Posterior cingulate gyrus (tissue), 11 donors: ENCODE measurements around the gene OR2M2.

Experiments
- DNase-seq, 10 donors: peaks; one replicate each; pipeline versions ENCODE4 v3.0.0 to v3.0.0-alpha.2; 2020 to 2021; ENCODE audit warnings: mixed read lengths in 3 of 10
- intact Hi-C: fragments of 100-400 bp; cut with DNase I; formaldehyde crosslinking; loops from one replicate; pipeline ENCODE4 v1.15.1; 2023

OR2M2 gene, protein sequence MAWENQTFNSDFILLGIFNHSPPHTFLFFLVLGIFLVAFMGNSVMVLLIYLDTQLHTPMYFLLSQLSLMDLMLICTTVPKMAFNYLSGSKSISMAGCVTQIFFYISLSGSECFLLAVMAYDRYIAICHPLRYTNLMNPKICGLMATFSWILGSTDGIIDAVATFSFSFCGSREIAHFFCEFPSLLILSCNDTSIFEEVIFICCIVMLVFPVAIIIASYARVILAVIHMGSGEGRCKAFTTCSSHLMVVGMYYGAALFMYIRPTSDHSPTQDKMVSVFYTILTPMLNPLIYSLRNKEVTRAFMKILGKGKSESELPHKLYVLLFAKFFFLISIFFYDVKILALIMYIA

DNA sequence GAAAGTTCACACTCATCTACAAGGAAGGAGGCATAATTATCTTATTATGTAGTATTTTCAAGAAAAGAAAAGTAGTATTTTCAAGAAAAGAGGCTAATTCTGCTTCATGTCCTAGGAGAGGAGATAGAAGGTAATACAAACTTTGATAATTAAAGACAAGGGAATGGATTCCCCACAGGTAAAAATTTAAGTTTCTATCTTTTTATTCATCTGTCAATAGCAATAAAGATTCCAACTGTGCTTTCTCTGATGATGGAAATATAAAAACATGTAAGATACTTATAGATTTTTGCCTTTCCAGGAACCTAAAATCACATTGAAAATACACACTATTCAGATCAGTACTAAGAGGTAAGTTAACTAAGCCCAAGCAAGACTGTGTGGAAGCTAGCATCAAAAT is at the start of gene OR2M2:
Gene OR2M2, plus strand, starts transcription at position 301 of the 400 bp plus-strand sequence. CDS start 5,165 bp downstream, outside the sequence.
- DNase-seq: no peak
- intact Hi-C loops: no loop called here

DNA sequence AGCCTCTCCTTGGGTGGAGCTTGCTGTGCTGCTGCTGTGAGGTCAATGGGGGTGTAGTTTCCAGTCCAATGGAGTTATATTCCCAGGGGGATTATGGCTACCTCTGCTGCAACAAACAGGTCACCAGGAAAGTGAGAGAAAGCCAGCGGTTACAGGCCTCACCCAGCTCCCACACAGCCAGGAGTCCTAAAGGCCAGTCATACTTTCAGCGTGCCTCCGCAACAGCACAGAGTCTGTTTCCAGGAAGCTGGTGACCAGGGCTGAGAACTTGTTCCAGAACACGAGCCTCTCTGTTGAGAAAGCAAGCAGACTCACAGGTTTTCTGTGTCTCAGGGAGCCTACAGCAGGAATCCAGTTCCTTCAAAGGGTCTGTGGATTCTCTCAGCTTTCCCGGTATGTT is 47.0 kb upstream of the OR2M2 start:
- intact Hi-C loops: no loop called here
- DNase-seq: peak in 1 of 10 donors; percentile 52

DNA sequence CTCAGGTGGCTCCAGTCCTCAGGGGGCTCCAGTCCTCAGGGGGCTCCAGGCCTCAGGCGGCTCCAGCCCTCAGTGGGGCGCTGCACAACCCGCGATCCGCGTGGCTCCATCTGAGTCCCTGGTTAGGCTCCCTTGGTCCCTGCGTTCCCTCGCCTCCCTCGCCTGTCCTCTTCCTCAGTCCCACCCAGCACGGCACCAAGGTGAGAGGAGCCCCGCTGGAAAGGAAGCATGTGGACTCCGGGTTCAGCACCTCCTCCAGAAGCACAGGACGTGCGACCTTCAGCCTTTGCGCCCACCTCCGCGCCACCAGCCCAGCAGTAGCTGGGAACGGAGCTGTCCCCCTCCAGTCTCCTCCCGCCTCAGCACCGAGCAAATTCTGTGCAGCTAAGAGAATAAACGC is 37.8 kb upstream of the OR2M2 start:
- intact Hi-C loops: no loop called here
- peak in 3 of 10 donors; percentile 58 to 79 (median 65) for DNase-seq

DNA sequence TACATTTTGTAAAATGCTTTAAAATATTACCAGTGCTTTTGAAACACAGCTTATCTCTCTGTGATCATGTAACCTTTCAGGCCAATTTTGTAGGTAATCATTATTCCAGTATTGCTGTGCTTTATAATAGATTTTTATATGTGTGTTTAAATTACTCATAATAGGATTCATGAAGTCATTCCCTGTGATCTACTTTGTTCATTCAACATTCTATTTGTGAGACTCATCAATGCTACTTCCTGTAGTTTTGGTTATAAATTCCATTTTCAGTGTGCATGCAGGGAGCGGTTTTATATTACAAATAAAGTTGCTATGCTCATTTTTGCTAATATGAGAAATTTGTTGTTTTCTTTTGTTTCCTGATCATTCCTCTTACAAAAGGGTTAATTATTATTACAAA is 33.8 kb upstream of the OR2M2 start:
- intact Hi-C loops: loop anchor here (5.0 kb wide), 1 partner anchor 36 kb away; no protein-coding TSS in a partner anchor
- no peak for DNase-seq

- intact Hi-C loops: loop anchor here (5.0 kb wide), 1 partner anchor 34 kb away; no protein-coding TSS in a partner anchor
- DNase-seq: no peak
Observed at GRCh38 chr1:248143311-248143710, 31.3 kb upstream of the OR2M2 start.

DNA sequence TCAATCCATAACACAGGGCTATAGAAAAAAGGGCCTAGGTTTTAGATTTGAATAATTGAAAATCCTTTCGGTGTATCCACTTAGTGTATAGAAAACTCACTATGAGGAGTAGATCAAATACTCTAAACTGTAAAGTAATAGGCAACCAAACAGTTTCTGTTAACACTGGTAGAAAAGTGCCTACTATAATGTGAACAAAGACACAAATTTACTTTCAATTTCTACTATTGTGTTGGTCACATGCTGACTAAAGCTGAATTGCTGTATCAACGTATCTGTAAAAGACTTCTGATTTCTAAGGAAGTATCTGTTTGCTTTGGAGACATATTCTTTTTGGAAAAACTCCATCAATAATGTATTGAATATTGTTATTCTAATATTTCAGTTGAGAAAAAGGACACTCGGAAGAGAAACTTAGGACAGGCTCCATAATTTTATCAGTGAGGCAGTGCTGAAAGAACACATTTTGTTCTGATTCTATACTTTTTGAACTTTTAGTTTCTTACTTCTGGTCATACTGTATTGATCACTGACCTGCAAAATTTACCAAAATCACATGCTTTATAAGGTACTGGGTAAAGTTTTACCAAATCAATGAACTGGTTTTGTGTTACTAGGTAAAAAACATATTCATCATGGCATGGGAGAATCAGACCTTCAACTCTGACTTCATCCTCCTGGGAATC is 30.0 kb upstream of the OR2M2 start, which contains the start of gene OR2M5:
Gene OR2M5, plus strand, starts transcription at position 636 of the 686 bp plus-strand sequence. Its CDS starts 0 bp downstream, at position 636.
- no peak for DNase-seq
- intact Hi-C loops: loop anchor here (5.0 kb wide), 1 partner anchor 33 kb away; no protein-coding TSS in a partner anchor

DNA sequence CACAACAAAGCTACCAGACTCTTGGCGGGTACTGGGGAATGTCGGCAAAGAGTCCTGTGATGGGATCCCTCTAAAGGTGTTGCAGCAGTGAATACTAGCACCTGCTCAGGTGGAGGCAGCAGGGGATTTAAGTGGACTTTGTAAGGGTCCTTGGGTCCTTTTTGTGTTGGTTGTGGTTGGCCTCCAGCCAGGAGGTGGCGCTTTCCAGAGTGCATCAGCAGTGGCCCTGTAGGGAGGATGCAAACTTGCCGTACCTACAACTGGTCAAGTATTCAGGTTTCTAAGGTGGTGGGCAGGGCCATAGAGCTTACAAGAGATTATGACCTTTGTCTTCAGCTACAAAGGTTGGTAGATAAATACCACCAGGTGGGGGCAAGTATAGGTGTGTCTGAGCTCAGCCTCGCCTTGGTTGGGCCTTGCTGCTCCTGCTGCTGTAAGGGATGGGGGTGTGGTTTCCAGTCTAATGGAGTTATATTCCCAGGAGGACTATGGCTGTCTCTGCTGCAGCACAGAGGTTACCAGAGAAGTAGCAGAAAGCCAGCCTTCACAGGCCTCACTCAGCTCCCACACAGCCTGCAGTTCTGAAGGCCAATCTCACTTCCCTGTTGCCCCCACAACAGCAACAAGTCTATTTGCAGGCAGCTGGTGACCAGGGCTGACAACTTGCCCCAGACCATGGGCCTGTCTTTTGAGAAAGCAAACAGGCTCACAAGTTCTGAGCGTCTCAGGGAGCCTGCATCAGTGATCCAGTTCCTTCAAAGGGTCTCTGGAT is 22.4 kb upstream of the OR2M2 start:
- intact Hi-C loops: no loop called here
- DNase-seq: peak in 3 of 10 donors; percentile 50 to 78 (median 61)

DNA sequence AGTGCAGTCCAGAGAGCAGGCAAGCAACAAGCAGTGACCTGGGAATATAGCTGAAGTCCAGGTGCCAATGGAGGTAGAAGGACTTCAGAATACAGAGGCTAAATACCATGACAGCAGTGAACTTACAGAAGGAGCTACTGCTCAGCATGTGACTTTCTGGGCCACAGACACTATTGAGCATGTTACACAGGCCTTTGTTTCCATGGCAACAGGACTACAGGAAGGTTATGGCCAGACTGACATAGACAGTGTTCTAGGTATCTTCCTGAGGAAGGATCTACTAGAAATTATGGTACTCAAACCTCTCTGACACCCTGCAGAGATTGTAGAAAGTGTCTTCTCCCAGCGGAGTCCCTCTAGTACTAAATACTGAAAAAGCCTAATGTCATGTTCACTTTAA is 18.7 kb upstream of the OR2M2 start:
- intact Hi-C loops: no loop called here
- no peak for DNase-seq

DNA sequence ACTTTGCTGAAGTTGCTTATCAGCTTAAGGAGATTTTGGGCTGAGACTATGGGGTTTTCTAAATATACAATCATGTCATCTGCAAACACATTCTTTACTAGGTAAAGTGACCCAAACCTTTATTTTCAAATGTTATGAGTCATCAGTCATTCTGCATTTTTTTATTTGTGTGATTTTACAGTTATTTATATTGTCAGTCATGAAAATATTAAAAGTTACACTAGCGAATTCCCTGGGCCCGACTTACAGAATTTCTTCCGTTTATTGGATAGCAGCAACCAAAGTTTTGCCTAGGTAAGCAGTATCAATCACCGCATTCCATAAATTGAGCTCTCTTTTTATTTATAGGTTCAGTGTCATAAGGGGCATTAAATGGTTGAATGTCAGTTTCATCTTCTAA is 15.9 kb upstream of the OR2M2 start:
- no peak for DNase-seq
- intact Hi-C loops: no loop called here

GRCh38 chr1:248164031-248164430 is 10.6 kb upstream of the OR2M2 start:
- intact Hi-C loops: no loop called here
- DNase-seq: peak in 3 of 10 donors; percentile 47 to 56 (median 50)

GRCh38 chr1:248165186-248165585 is 9.4 kb upstream of the OR2M2 start:
- peak in 3 of 10 donors; percentile 39 to 60 (median 49) for DNase-seq
- intact Hi-C loops: no loop called here

- DNase-seq: no peak
- intact Hi-C loops: no loop called here
Observed at GRCh38 chr1:248183996-248184395, 9.4 kb downstream of the OR2M2 start.

DNA sequence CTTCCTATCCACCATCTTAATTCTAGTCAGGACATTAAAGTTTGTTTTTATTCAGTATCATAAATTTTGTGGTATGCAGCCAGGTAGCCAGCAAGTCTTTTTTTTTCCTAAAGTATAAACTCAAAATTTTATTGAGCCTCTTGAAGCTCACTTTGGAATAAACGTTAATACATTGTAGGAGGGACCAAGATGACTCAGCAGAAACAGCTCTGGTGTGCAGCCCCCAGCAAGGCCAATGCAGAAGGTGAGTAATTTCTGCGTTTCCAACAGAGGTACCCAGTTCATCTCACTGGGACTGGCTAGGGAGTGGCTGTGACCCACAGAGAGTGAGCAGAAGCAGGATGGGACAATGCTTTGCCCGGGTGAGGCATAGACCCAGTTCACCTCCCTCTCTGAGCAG is 12.7 kb downstream of the OR2M2 start:
- no peak for DNase-seq
- intact Hi-C loops: no loop called here

- peak in 1 of 10 donors; percentile 29 for DNase-seq
- intact Hi-C loops: no loop called here
Observed at GRCh38 chr1:248189026-248189425, 14.4 kb downstream of the OR2M2 start.

DNA sequence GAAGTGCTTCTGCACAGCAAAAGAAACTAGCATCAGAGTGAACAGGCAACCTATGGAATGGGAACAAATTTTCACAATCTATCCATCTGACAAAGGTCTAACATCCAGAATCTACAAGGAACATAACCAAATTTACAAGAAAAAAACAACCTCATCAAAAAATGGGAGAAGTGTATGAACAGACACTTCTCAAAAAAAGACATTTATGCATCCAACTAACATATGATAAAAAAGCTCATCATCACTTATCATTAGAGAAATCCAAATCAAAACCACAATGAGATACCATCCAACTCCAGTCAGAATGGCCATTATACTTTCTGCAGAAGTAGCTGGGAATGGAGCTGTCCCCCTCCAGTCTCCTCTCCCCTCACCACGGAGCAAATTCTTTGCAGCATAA is 19.5 kb downstream of the OR2M2 start:
- intact Hi-C loops: no loop called here

GRCh38 chr1:248196965-248197364 is 22.3 kb downstream of the OR2M2 start, which contains the start of gene OR2M3:
Gene OR2M3, plus strand, starts transcription at chr1:248197265. Its CDS starts 5,803 bp downstream, at chr1:248203068.
- DNase-seq: no peak
- intact Hi-C loops: no loop called here

More for the DNA sequence above, 19.5 kb downstream of the OR2M2 start:
- no peak for DNase-seq

- no peak for DNase-seq
- intact Hi-C loops: no loop called here
Observed at GRCh38 chr1:248215880-248216279, 41.3 kb downstream of the OR2M2 start.

- no peak for DNase-seq
- intact Hi-C loops: no loop called here
Observed at GRCh38 chr1:248225537-248225936, 50.9 kb downstream of the OR2M2 start.

- peak in 2 of 10 donors; percentile 55 to 67 for DNase-seq
- intact Hi-C loops: no loop called here
Observed at GRCh38 chr1:248229360-248229908, 54.8 kb downstream of the OR2M2 start.
